ENCODE results near the gene HTT.

- TF ChIP-seq NFXL1 (CRISPR knock-in tag; IDR thresholded peaks at IDR 0.05) = no peak
- TF ChIP-seq TGIF2 (CRISPR knock-in tag; IDR thresholded peaks at IDR 0.05) = no peak
- TF ChIP-seq GABPA (tag; conservative IDR thresholded peaks at IDR 0.05; ENCODE audit: low read depth) = no peak
- TF ChIP-seq E2F5 (CRISPR knock-in tag; IDR thresholded peaks at IDR 0.05) = no peak
- no peak for TF ChIP-seq ZBTB40 (IDR thresholded peaks at IDR 0.05)
- TF ChIP-seq ZBTB40 (CRISPR knock-in tag; IDR thresholded peaks at IDR 0.05) = no peak
- TF ChIP-seq XRCC5 (IDR thresholded peaks at IDR 0.05; ENCODE audit: low read depth, low read length) = no peak
- no peak for TF ChIP-seq POLR2AphosphoS2 (IDR thresholded peaks at IDR 0.05; ENCODE audit: low read length)
- no peak for TF ChIP-seq DPF2 (IDR thresholded peaks at IDR 0.05)
- TF ChIP-seq TFAM (CRISPR knock-in tag; conservative IDR thresholded peaks at IDR 0.05) = no peak
- no peak for TF ChIP-seq ELK1 (CRISPR knock-in tag; IDR thresholded peaks at IDR 0.05)
- TF ChIP-seq GATA2 (CRISPR knock-in tag; IDR thresholded peaks at IDR 0.05) = no peak
These were observed 169.5 kb downstream of the HTT start for GRCh38 chr4:3244002-3244401.
